Measurements from ENCODE around the gene PRKCH. TPM values are rescaled to one million over a fixed set of nuclear protein-coding genes. Genes with fewer than 3 reads are reported as not detected.

Gene PRKCH
- polyA plus RNA-seq, 4 donors, result 5.9 to 17.3 (median 12.9) TPM

- Histone ChIP-seq H3K4me3 (ENCODE audit: low read depth in 1 of 3, low read length in 3 of 3) (no peak overlapping the region), H3K27me3 (ENCODE audit: control insufficient read depth in 3 of 3, insufficient read depth in 3 of 3, low read length in 3 of 3) (no peaks in the 10 kb centered on the region), H3K27ac (ENCODE audit: low read depth in 1 of 3, low read length in 2 of 3) (no peak overlapping the region), H3K9me3 (ENCODE audit: control insufficient read depth in 2 of 2, insufficient read depth in 1 of 2, low read depth in 1 of 2, low read length in 1 of 2) (no peaks in the 10 kb centered on the region), H3K4me1 (ENCODE audit: control insufficient read depth in 3 of 3, insufficient read depth in 2 of 3, low read depth in 1 of 3, low read length in 2 of 3) (no peaks in the 10 kb centered on the region), H3K36me3 (ENCODE audit: control insufficient read depth in 3 of 3, insufficient read depth in 2 of 3, low read depth in 1 of 3, low read length in 3 of 3) (no peaks in the 10 kb centered on the region)
- WGBS, 3 donors, result 89 to 93% (median 93%) methylated on average over 6 of the region's 6 CpGs
- no peak for DNase-seq
- no peak for FAIRE-seq
These were observed 180.5 kb downstream of the PRKCH start for GRCh38 chr14:61501714-61502458.

GRCh38 chr14:61502459-61503093 lies 181.2 kb downstream of the PRKCH start:
- H3K9me3 ChIP-seq (ENCODE audit: control insufficient read depth in 2 of 2, insufficient read depth in 1 of 2, low read depth in 1 of 2, low read length in 1 of 2), result no peaks in the 10 kb centered on the region
- H3K36me3 ChIP-seq (ENCODE audit: control insufficient read depth in 3 of 3, insufficient read depth in 2 of 3, low read depth in 1 of 3, low read length in 3 of 3), result no peaks in the 10 kb centered on the region
- H3K27ac ChIP-seq (ENCODE audit: low read depth in 1 of 3, low read length in 2 of 3), result peak overlapping the region in 1 of 3 donors; percentile 86
- H3K27me3 ChIP-seq (ENCODE audit: control insufficient read depth in 3 of 3, insufficient read depth in 3 of 3, low read length in 3 of 3), result no peaks in the 10 kb centered on the region
- no peak for DNase-seq
- FAIRE-seq, result no peak
- no peak overlapping the region for H3K4me3 ChIP-seq (ENCODE audit: low read depth in 1 of 3, low read length in 3 of 3)
- no peaks in the 10 kb centered on the region for H3K4me1 ChIP-seq (ENCODE audit: control insufficient read depth in 3 of 3, insufficient read depth in 2 of 3, low read depth in 1 of 3, low read length in 2 of 3)
- 56 to 61% (median 57%) methylated on average over 7 of the region's 7 CpGs for WGBS, 3 donors

GRCh38 chr14:61503167-61503801 lies 181.9 kb downstream of the PRKCH start:
- no peaks in the 10 kb centered on the region for H3K36me3 ChIP-seq (ENCODE audit: control insufficient read depth in 3 of 3, insufficient read depth in 2 of 3, low read depth in 1 of 3, low read length in 3 of 3)
- no peaks in the 10 kb centered on the region for H3K9me3 ChIP-seq (ENCODE audit: control insufficient read depth in 2 of 2, insufficient read depth in 1 of 2, low read depth in 1 of 2, low read length in 1 of 2)
- 68 to 85% (median 70%) methylated on average over 7 of the region's 7 CpGs for WGBS, 3 donors
- no peaks in the 10 kb centered on the region for H3K27me3 ChIP-seq (ENCODE audit: control insufficient read depth in 3 of 3, insufficient read depth in 3 of 3, low read length in 3 of 3)
- H3K4me3 ChIP-seq (ENCODE audit: low read depth in 1 of 3, low read length in 3 of 3), result no peak overlapping the region
- DNase-seq (no peak), FAIRE-seq (no peak)
- no peaks in the 10 kb centered on the region for H3K4me1 ChIP-seq (ENCODE audit: control insufficient read depth in 3 of 3, insufficient read depth in 2 of 3, low read depth in 1 of 3, low read length in 2 of 3)
- H3K27ac ChIP-seq (ENCODE audit: low read depth in 1 of 3, low read length in 2 of 3), result peak overlapping the region in 1 of 3 donors; percentile 86

- Histone ChIP-seq H3K27me3 (ENCODE audit: control insufficient read depth in 3 of 3, insufficient read depth in 3 of 3, low read length in 3 of 3) (no peaks in the 10 kb centered on the region), H3K4me1 (ENCODE audit: control insufficient read depth in 3 of 3, insufficient read depth in 2 of 3, low read depth in 1 of 3, low read length in 2 of 3) (no peaks in the 10 kb centered on the region), H3K9me3 (ENCODE audit: control insufficient read depth in 2 of 2, insufficient read depth in 1 of 2, low read depth in 1 of 2, low read length in 1 of 2) (no peaks in the 10 kb centered on the region), H3K36me3 (ENCODE audit: control insufficient read depth in 3 of 3, insufficient read depth in 2 of 3, low read depth in 1 of 3, low read length in 3 of 3) (no peaks in the 10 kb centered on the region), H3K4me3 (ENCODE audit: low read depth in 1 of 3, low read length in 3 of 3) (no peak overlapping the region), H3K27ac (ENCODE audit: low read depth in 1 of 3, low read length in 2 of 3) (no peak overlapping the region)
- DNase-seq (no peak), FAIRE-seq (no peak)
- WGBS, 3 donors, result 80 to 92% (median 86%) methylated on average over 2 of the region's 2 CpGs
These were observed 183.5 kb downstream of the PRKCH start for GRCh38 chr14:61504901-61505300.

DNA sequence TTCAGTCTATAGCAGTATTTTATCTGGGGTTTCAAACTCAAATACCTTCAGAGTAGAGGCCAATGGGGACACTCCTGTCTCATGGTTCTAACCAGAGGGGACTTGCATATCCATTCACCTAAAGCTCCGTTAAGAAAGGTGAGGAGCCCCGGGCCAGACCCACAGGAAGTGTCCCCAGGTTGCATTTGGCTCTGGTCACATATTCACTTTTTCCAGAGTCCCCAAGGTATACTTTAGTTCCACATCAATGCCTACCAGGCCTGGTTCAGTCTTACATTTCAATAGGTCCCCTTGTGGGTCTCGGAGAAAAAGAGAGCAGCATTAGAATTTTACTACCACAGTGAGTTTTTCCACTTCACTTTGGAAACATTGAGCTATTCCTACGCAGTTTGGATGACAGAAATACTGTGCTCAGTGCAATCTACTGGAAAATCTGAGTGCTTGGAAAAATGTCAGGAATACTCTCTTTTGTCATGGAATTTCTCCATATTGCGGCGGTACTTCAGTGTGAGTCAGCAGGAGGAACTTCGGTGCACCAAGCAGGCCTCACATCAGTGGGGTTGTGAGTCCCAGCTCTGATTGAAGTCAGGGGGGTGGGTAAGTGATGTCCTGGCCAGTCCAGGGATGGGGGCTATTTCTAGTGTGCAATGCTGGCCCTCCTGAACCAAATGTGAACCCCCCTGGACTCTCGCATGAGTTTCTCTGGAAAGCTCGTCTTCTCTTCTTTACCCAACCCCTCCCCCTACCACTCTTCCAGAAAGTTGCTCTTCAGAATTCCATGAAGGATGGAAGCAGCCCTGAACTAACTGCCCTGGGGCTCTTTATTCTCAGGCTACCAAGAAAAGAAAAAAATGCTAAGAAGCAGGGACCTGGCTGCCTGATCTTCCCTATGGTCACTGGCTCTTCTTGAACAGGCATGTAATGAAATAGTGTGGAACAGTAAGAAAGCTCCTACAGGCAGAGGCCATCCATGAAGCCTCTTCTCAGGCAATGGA lies 184.7 kb downstream of the PRKCH start:
- Histone ChIP-seq H3K4me3 (ENCODE audit: low read depth in 1 of 3, low read length in 3 of 3) (no peak overlapping the region), H3K36me3 (ENCODE audit: control insufficient read depth in 3 of 3, insufficient read depth in 2 of 3, low read depth in 1 of 3, low read length in 3 of 3) (no peaks in the 10 kb centered on the region), H3K4me1 (ENCODE audit: control insufficient read depth in 3 of 3, insufficient read depth in 2 of 3, low read depth in 1 of 3, low read length in 2 of 3) (peaks cover 0 to 3% (median under 1%) of the 10 kb centered on the region in 3 donors), H3K27ac (ENCODE audit: low read depth in 1 of 3, low read length in 2 of 3) (peak overlapping the region in 1 of 3 donors; percentile 78), H3K9me3 (ENCODE audit: control insufficient read depth in 2 of 2, insufficient read depth in 1 of 2, low read depth in 1 of 2, low read length in 1 of 2) (no peaks in the 10 kb centered on the region), H3K27me3 (ENCODE audit: control insufficient read depth in 3 of 3, insufficient read depth in 3 of 3, low read length in 3 of 3) (no peaks in the 10 kb centered on the region)
- FAIRE-seq (no peak), DNase-seq (no peak)
- 85 to 99% (median 93%) methylated on average over 9 of the region's 9 CpGs for WGBS, 3 donors

- no peak overlapping the region for H3K27ac ChIP-seq (ENCODE audit: low read depth in 1 of 3, low read length in 2 of 3)
- WGBS, 3 donors, result 47 to 72% (median 50%) methylated on average over 2 of the region's 2 CpGs
- no peak overlapping the region for H3K4me3 ChIP-seq (ENCODE audit: low read depth in 1 of 3, low read length in 3 of 3)
- FAIRE-seq (no peak), DNase-seq (no peak)
- H3K36me3 ChIP-seq (ENCODE audit: control insufficient read depth in 3 of 3, insufficient read depth in 2 of 3, low read depth in 1 of 3, low read length in 3 of 3), result no peaks in the 10 kb centered on the region
- no peaks in the 10 kb centered on the region for H3K9me3 ChIP-seq (ENCODE audit: control insufficient read depth in 2 of 2, insufficient read depth in 1 of 2, low read depth in 1 of 2, low read length in 1 of 2)
- no peaks in the 10 kb centered on the region for H3K27me3 ChIP-seq (ENCODE audit: control insufficient read depth in 3 of 3, insufficient read depth in 3 of 3, low read length in 3 of 3)
- peaks cover 4 to 10% (median 7%) of the 10 kb centered on the region in 3 donors for H3K4me1 ChIP-seq (ENCODE audit: control insufficient read depth in 3 of 3, insufficient read depth in 2 of 3, low read depth in 1 of 3, low read length in 2 of 3)
These were observed 187.1 kb downstream of the PRKCH start for GRCh38 chr14:61508526-61508925.

DNA sequence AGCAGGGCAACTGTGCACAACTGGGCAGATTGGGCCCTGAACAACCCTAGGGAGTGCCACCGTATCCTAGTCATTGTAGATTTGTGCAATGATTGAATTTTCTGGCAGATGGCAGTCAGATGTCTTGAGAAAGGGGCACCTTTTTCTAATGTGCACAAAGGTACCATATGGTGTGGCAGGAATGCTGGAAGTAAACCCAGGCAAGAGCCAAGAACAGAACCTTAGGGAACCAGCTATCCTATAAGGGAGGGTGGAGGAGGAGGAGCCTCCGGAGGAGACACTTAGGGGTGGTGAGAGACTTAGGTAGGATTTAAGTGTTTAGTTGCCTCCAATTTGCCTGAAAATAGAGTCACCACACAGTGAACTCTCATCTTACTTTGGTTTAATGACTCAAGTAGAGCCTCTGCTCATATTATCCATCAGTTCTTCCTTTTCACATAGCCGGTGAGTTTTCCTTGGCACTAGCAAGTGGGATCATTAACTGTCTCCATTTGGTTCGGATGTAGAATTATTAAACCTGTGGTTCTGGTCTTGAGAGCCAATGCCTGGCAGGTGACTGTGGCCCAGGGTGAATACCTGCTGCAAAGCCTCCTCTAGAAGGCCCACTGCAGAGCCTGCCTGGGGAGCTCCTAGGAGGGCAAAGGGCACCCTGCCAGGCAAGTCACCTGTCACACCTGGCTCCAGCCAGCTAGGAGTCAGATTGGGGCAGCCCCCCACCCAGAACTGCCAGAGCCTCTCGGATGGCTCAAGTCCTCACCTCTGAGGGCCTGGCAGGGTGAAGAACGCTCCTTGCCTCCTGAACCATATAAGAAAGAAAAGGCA lies 189.6 kb downstream of the PRKCH start:
- Histone ChIP-seq H3K4me3 (ENCODE audit: low read depth in 1 of 3, low read length in 3 of 3) (no peak overlapping the region), H3K27ac (ENCODE audit: low read depth in 1 of 3, low read length in 2 of 3) (peak overlapping the region in 1 of 3 donors; percentile 74), H3K4me1 (ENCODE audit: control insufficient read depth in 3 of 3, insufficient read depth in 2 of 3, low read depth in 1 of 3, low read length in 2 of 3) (peaks cover 4 to 19% (median 7%) of the 10 kb centered on the region in 3 donors), H3K27me3 (ENCODE audit: control insufficient read depth in 3 of 3, insufficient read depth in 3 of 3, low read length in 3 of 3) (no peaks in the 10 kb centered on the region), H3K36me3 (ENCODE audit: control insufficient read depth in 3 of 3, insufficient read depth in 2 of 3, low read depth in 1 of 3, low read length in 3 of 3) (no peaks in the 10 kb centered on the region), H3K9me3 (ENCODE audit: control insufficient read depth in 2 of 2, insufficient read depth in 1 of 2, low read depth in 1 of 2, low read length in 1 of 2) (no peaks in the 10 kb centered on the region)
- WGBS, 3 donors, result 50 to 76% (median 63%) methylated on average over 6 of the region's 6 CpGs
- no peak for FAIRE-seq
- peak in 1 of 2 donors; percentile 50 for DNase-seq

Measured in small intestine (tissue), 7 donors.